Esophagus mucosa (tissue), 1 donor: ENCODE results near the gene SCGB2B2. TPM values are rescaled to one million over a fixed set of nuclear protein-coding genes. Genes with fewer than 3 reads are reported as not detected.
"Not testable (repeated sequence)": the region's sequence is repeated elsewhere in the genome, so short reads cannot be mapped to it uniquely, and the experiment has no call there.

Experiments used
- ATAC-seq: fragments of 200-7000 bp; cut with Tn5 transposase; one replicate; pipeline ENCODE4 v1.9.1; 2020
- total RNA-seq: library from RNA; stranded (reverse); gene quantifications from one replicate; pipeline ENCODE4 v1.2.4, GENCODE V29; 2023
- donor health status: DM: yes; HTN: yes; CAD: no.

The SCGB2B2 gene
- total RNA-seq, 1 donor from 2014 or later = 0.32 TPM

GRCh38 chr19:34668690-34669089, 8.3 kb downstream of the SCGB2B2 start:
- not testable (repeated sequence) for ATAC-seq

DNA sequence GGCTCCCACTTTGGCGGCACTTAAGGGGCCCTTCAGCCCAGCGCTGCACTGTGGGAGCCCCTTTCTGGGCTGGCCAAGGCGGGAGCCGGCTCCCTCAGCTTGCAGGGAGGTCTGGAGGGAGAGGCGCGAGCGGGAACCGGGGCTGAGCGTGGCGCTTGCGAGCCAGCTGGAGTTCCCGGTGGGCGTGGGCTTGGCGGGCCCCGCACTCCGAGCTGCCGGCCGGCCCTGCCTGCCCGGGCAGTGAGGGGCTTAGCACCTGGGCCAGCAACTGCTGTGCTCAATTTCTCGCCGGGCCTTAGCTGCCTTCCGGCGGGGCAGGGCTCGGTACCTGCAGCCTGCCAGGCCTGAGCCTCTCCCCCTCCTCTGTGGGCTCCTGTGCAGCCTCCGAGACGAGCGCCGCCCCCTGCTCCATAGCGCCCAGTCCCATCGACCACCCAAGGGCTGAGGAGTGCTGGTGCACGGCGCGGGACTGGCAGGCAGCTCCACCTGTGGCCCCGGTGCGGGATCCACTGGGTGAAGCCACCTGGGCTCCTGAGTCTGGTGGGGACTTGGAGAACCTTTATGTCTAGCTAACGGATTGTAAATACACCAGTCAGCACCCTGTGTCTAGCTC, 8.8 kb downstream of the SCGB2B2 start:
- not testable (repeated sequence) for ATAC-seq

DNA sequence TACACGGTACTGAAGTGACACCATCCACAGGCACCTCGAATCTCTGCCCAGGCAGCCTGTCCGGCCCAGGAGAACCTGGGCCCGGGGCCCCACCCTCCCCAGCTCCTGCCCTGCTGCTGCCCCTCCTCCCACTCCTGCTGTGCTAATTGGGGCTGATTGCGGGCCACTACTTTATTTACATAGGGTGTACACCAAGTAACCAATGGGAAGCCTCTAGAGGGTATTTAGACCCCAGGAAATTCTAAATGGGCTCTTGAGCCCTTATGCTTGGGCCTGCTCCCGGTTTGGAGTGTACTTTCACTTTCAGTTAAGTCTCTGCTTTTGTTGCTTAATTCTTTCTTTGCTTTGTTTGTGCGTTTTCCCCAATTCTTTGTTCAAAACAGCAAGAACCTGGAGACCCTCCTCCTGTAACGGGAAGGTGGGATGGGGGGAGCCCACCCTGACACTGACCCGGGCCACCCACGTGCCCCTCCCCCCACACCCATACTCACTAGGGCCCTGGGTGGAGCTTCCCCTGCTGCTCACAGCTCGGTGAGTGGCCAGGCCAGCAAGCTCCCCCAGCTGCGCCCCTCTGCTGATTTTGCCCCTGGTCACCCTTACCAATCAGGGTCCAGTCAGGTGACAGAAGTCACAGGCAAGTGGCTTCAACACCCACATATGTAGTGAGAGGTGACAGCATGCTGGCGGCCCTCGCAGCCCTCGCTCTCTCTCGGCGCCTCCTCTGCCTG, 9.4 kb downstream of the SCGB2B2 start:
- ATAC-seq = peak; percentile 35

GRCh38 chr19:34666958-34667265, 10.0 kb downstream of the SCGB2B2 start:
- no peak for ATAC-seq

GRCh38 chr19:34666200-34666957, 10.6 kb downstream of the SCGB2B2 start:
- ATAC-seq = no peak

- ATAC-seq = peak; percentile 7
These were observed 11.7 kb downstream of the SCGB2B2 start for GRCh38 chr19:34665275-34665674.

GRCh38 chr19:34664870-34665269, 12.1 kb downstream of the SCGB2B2 start:
- ATAC-seq = no peak

- no peak for ATAC-seq
These were observed 12.8 kb downstream of the SCGB2B2 start for GRCh38 chr19:34664168-34664567.

DNA sequence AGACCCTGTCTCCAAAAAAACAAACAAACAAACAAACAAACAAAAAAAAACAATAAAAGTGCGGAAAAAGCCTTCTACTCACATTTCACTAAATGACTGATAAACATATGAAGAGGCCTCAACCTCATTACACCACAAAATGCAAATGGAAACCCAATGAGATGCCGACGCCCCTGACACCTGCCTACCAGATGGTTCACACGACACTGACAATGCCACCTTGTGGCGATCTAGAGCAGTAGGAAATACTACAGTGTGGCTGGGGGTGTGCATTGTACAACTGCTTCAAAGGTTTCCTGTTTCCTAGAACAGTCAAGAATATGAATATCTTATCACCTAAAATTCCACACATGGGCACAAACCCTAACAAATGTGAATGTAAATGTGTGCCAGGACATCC, 14.0 kb downstream of the SCGB2B2 start:
- peak; percentile 49 for ATAC-seq

DNA sequence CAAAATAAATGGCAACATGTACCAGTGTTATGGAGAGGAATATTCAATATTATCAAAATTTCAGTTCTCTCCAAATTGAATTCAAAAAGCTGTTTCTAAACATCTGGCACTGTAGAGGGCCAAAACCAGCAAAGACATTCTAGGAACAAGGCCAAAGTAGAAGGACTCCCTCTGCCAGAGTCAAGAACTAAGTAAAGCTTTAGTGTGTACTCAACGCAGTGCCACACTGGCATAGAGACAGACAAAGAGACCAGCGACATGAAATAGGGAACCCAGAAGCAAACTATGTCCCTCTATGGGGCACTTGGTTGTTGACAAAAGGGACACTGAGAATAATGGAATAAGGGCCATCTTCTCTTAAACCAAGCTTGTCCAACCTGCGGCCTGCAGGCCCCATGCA, 15.6 kb downstream of the SCGB2B2 start:
- no peak for ATAC-seq

GRCh38 chr19:34655651-34656050, 21.3 kb downstream of the SCGB2B2 start:
- no peak for ATAC-seq

- ATAC-seq = no peak
These were observed 22.2 kb downstream of the SCGB2B2 start for GRCh38 chr19:34654796-34655195.

DNA sequence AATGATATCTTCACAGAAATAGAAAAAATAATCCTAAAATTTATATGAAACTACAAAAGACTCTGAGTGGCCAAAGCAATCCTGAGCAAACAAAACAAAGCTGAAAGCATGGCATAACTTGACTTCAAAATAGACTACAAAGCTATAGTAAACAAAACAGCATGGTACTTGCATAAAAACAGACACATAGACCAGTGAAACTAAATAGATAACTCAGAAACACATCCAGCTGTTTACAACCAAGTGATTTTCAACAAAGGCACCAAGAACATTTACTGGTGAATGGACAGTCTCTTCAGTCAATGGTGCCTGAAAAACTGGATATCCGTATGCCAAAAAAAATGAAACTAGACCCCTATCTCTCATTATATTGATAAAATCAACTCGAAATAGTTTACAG, 25.2 kb downstream of the SCGB2B2 start:
- ATAC-seq = no peak

DNA sequence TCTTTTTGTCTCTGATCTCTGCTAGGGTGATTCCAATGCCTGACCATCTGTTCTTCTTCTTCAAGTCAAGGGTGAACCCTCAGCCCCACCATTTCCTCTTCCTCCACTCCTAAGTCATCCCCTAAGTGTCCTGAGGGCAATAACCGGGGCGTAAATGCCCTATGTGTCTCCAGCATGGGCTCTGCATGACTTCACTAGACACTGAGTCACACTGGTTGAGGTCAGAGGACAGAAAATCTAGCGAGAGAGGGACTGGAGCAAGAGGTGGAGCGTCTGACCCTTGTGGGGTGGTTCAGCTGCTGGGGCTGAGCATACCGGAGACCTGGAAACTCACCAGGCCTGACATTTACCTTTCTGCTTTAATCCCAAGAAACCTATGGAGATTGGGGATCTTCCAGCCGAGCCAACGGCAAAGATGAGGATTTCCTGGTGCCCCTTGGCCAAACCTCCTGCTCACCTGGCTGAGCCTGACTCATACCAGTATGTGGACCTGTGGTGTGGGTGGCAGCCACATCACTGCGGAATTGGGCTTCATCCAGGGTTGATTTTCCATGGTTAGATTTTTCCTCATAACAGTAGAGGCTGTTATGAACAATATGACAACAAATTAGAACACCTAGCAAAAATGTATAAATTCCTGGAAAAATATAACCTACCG, 26.9 kb downstream of the SCGB2B2 start:
- no peak for ATAC-seq

DNA sequence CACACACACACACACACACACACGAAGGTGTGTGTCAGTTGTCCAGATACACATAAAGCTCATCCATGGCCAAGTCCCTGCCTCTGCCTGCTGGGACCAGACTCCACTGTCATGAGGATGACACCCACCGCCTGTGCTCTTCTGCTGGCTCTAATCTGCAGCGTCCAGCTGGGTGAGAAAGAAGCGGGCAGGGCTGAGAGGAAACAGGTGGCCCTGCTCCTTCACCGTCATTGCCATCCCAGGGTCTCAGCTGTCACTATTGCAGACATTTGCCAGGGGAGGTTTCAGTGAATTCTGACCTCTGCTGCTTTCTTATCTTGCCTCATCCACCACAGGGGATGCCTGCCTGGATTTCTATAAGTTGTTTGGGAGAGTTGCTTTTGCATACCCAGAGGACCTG, 31.4 kb downstream of the SCGB2B2 start:
- no peak for ATAC-seq

- ATAC-seq = no peak
These were observed 31.9 kb downstream of the SCGB2B2 start for GRCh38 chr19:34644991-34645461.

- no peak for ATAC-seq
These were observed 34.7 kb downstream of the SCGB2B2 start for GRCh38 chr19:34642241-34642640.

GRCh38 chr19:34639491-34640085, 37.4 kb downstream of the SCGB2B2 start:
- peak; percentile 41 for ATAC-seq

- no peak for ATAC-seq
These were observed 43.2 kb downstream of the SCGB2B2 start for GRCh38 chr19:34633802-34634201.
